H9 (cell line): ENCODE results near the gene CWC27. TPM values are rescaled to one million over a fixed set of nuclear protein-coding genes. Genes with fewer than 3 reads are reported as not detected.

Experiments used
- DNase-seq: peaks from one replicate; pipeline ENCODE4 v3.0.0-alpha.2; 2017
- H2AFZ ChIP-seq: one replicate; pipeline ENCODE4 v1.6.1; 2013; ENCODE audit warnings: mild to moderate bottlenecking, low read length, control low read depth, moderate library complexity
- H2AK5ac ChIP-seq: 2 replicates; pipeline ENCODE4 v1.6.1; 2013; ENCODE audit warnings: low read length, control low read depth, mixed read lengths; ENCODE audit not compliant: insufficient read length
- H2BK120ac ChIP-seq: one replicate; pipeline ENCODE4 v1.6.1; 2013; ENCODE audit warnings: low read depth, mild to moderate bottlenecking, low read length, control low read depth, inconsistent platforms; ENCODE audit not compliant: poor library complexity, severe bottlenecking
- H2BK12ac ChIP-seq: 2 replicates; pipeline ENCODE4 v1.6.1; 2013; ENCODE audit warnings: low read length, control low read depth, mixed read lengths, low read depth; ENCODE audit not compliant: insufficient read length
- H2BK15ac ChIP-seq: 2 replicates; pipeline ENCODE4 v1.6.1; 2013; ENCODE audit warnings: low read depth, low read length, control low read depth
- H2BK20ac ChIP-seq: one replicate; pipeline ENCODE4 v1.6.1; 2013; ENCODE audit warnings: low read depth, mild to moderate bottlenecking, low read length, control low read depth, inconsistent platforms; ENCODE audit not compliant: poor library complexity, severe bottlenecking
- H2BK5ac ChIP-seq: 2 replicates; pipeline ENCODE4 v1.6.1; 2013; ENCODE audit warnings: low read length, control low read depth, mixed read lengths; ENCODE audit not compliant: insufficient read length
- H3K14ac ChIP-seq: 2 replicates; pipeline ENCODE4 v1.6.1; 2013; ENCODE audit warnings: low read length, control low read depth; ENCODE audit not compliant: insufficient read depth
- H3K18ac ChIP-seq: 2 replicates; pipeline ENCODE4 v1.6.1; 2013; ENCODE audit warnings: low read depth, mild to moderate bottlenecking, mixed read lengths, low read length, control low read depth; ENCODE audit not compliant: insufficient read length
- H3K23ac ChIP-seq: 2 replicates; pipeline ENCODE4 v1.6.1; 2013; ENCODE audit warnings: low read length, control low read depth, mixed read lengths, low read depth; ENCODE audit not compliant: insufficient read length
- H3K23me2 ChIP-seq: 2 replicates; pipeline ENCODE4 v1.6.1; 2013; ENCODE audit warnings: low read depth, mild to moderate bottlenecking, mixed read lengths, low read length, control low read depth; ENCODE audit not compliant: insufficient read length, poor library complexity, severe bottlenecking
- H3K27ac ChIP-seq: 2 replicates; pipeline ENCODE4 v1.5.1; 2013; ENCODE audit warnings: low read length, control low read depth, mixed read lengths, low read depth; ENCODE audit not compliant: insufficient read length
- H3K27me3 ChIP-seq: 2 replicates; pipeline ENCODE4 v1.6.1; 2013; ENCODE audit warnings: low read length, control low read depth, inconsistent platforms; ENCODE audit not compliant: insufficient read depth
- H3K4ac ChIP-seq: 2 replicates; pipeline ENCODE4 v1.6.1; 2013; ENCODE audit warnings: low read depth, mild to moderate bottlenecking, control low read depth, inconsistent platforms, low read length, moderate library complexity
- H3K4me1 ChIP-seq: 2 replicates; pipeline ENCODE4 v1.6.1; 2013; ENCODE audit warnings: low read length, control low read depth, inconsistent platforms; ENCODE audit not compliant: insufficient read depth
- H3K4me2 ChIP-seq: 2 replicates; pipeline ENCODE4 v1.6.1; 2013; ENCODE audit warnings: low read length, control low read depth, mixed read lengths; ENCODE audit not compliant: insufficient read length, insufficient read depth
- H3K56ac ChIP-seq: 2 replicates; pipeline ENCODE4 v1.6.1; 2013; ENCODE audit warnings: low read depth, mild to moderate bottlenecking, mixed read lengths, low read length, control low read depth; ENCODE audit not compliant: insufficient read length
- H3K79me1 ChIP-seq: 2 replicates; pipeline ENCODE4 v1.6.1; 2013; ENCODE audit warnings: low read depth, mild to moderate bottlenecking, moderate library complexity, low read length, control low read depth, inconsistent platforms; ENCODE audit not compliant: insufficient read depth, poor library complexity, severe bottlenecking
- H3K79me2 ChIP-seq: 2 replicates; pipeline ENCODE4 v1.6.1; 2013; ENCODE audit warnings: low read length, control low read depth, inconsistent platforms; ENCODE audit not compliant: insufficient read depth
- H3K9ac ChIP-seq: 2 replicates; pipeline ENCODE4 v1.6.1; 2013; ENCODE audit warnings: low read length, control low read depth, mixed read lengths; ENCODE audit not compliant: insufficient read length; ENCODE audit errors: extremely low read depth
- H3K9me3 ChIP-seq: one replicate; pipeline ENCODE4 v1.6.1; 2013; ENCODE audit warnings: low read depth, low read length, inconsistent platforms; ENCODE audit not compliant: control insufficient read depth
- H3T11ph ChIP-seq: one replicate; pipeline ENCODE4 v1.6.1; 2013; ENCODE audit warnings: mild to moderate bottlenecking, low read length, control low read depth, inconsistent platforms
- H4K20me1 ChIP-seq: one replicate; pipeline ENCODE4 v1.6.1; 2013; ENCODE audit not compliant: control insufficient read depth, insufficient read length, insufficient read depth
- H4K5ac ChIP-seq: 2 replicates; pipeline ENCODE4 v1.6.1; 2013; ENCODE audit warnings: low read depth, mild to moderate bottlenecking, mixed read lengths, low read length, control low read depth; ENCODE audit not compliant: insufficient read length
- H4K8ac ChIP-seq: replicated peaks from 2 replicates; pipeline ENCODE4 v1.6.1; 2013; ENCODE audit warnings: low read length, control low read depth, mixed read lengths, low read depth; ENCODE audit not compliant: insufficient read length
- H4K91ac ChIP-seq: 2 replicates; pipeline ENCODE4 v1.6.1; 2013; ENCODE audit warnings: low read depth, mild to moderate bottlenecking, moderate library complexity, mixed read lengths, low read length, control low read depth; ENCODE audit not compliant: insufficient read length
- H3K27ac Mint-ChIP-seq, 3 experiments: 2 replicates in 2 of 3; 3 replicates in 1 of 3; pipeline ENCODE4 v1.8.0; 2020 to 2021; ENCODE audit warnings: mixed read lengths in 3 of 3, mild to moderate bottlenecking in 1 of 3, moderate library complexity in 1 of 3
- H3K27me3 Mint-ChIP-seq: 2 replicates; pipeline ENCODE4 v1.8.0; 2021; ENCODE audit warnings: low read depth, mild to moderate bottlenecking, moderate library complexity, mixed read lengths
- H3K36me3 Mint-ChIP-seq, 3 experiments: 2 replicates in 2 of 3; 3 replicates in 1 of 3; pipeline ENCODE4 v1.8.0; 2020 to 2021; ENCODE audit warnings: low read depth in 3 of 3, mixed read lengths in 3 of 3; ENCODE audit not compliant: insufficient read depth in 1 of 3
- H3K4me1 Mint-ChIP-seq, 2 experiments: 2 replicates each; pipeline ENCODE4 v1.8.0; 2020; ENCODE audit warnings: mixed read lengths in 2 of 2
- H3K4me3 Mint-ChIP-seq, 2 experiments: 2 replicates in 1 of 2; 3 replicates in 1 of 2; pipeline ENCODE4 v1.8.0; 2020 to 2021; ENCODE audit warnings: mild to moderate bottlenecking in 2 of 2, mixed read lengths in 2 of 2, moderate library complexity in 1 of 2
- H3K9me3 Mint-ChIP-seq, 2 experiments: 2 replicates in 1 of 2; 3 replicates in 1 of 2; pipeline ENCODE4 v1.8.0; 2020; ENCODE audit warnings: mild to moderate bottlenecking in 2 of 2, mixed read lengths in 2 of 2, moderate library complexity in 1 of 2
- CTCF ChIP-seq: fragments of 200-600 bp; sonication (generic); conservative IDR thresholded peaks from 3 replicates; pipeline ENCODE4 v1.8.0; 2021; ENCODE audit warnings: antibody characterized with exemption, mild to moderate bottlenecking
- WGBS: extraction: QIAGEN DNeasy Blood & Tissue Kit; methylation state at CpG from one replicate; pipeline ENCODE4 v1.1.7; 2013; ENCODE audit warnings: missing lambda C conversion rate, low lambda C conversion rate, mixed read lengths; ENCODE audit not compliant: insufficient read length; ENCODE audit errors: extremely low coverage; 5-methylcytosine and 5-hydroxymethylcytosine counted together
- total RNA-seq: library from RNA; stranded (reverse); gene quantifications from 2 replicates; pipeline ENCODE4 v1.2.1, GENCODE V29; 2021

The CWC27 gene
- total RNA-seq, 1 experiment from 2014 or later, result 41.9 TPM

GRCh38 chr5:64838376-64838775 is 69.6 kb downstream of the CWC27 start:
- DNase-seq, result no peak
- Mint-ChIP-seq H3K4me1 (peaks cover 15 to 20% of the 10 kb centered on the region in 2 experiments), H3K9me3 (peaks cover 4 to 7% of the 10 kb centered on the region in 2 experiments; a peak in 3 of 5 replicates), H3K27me3 (no peaks in the 10 kb centered on the region), H3K36me3 (peaks cover 12 to 28% (median 13%) of the 10 kb centered on the region in 3 experiments), H3K4me3 (no peak overlapping the region), H3K27ac (no peak overlapping the region)
- H2AK5ac ChIP-seq, result no peak overlapping the region
- H3K18ac ChIP-seq, result no peak overlapping the region
- H3T11ph ChIP-seq, result no peak overlapping the region
- no peaks in the 10 kb centered on the region; the same call in 1 of the 2 replicates for H3K27me3 ChIP-seq
- H2BK12ac ChIP-seq, result no peak overlapping the region
- no peak overlapping the region for H2BK20ac ChIP-seq
- H4K5ac ChIP-seq, result no peak overlapping the region
- H3K56ac ChIP-seq, result no peak overlapping the region
- H3K4ac ChIP-seq, result no peak overlapping the region
- H3K27ac ChIP-seq, result no peak overlapping the region
- H3K23me2 ChIP-seq, result no peaks in the 10 kb centered on the region
- H2BK15ac ChIP-seq, result no peak overlapping the region
- H4K91ac ChIP-seq, result no peak overlapping the region
- H3K4me2 ChIP-seq, result no peak overlapping the region
- H4K8ac ChIP-seq, result no peak overlapping the region
- no peaks in the 10 kb centered on the region for H3K4me1 ChIP-seq
- WGBS, result no CpG with 5 or more reads among the region's 1 CpG
- H3K9me3 ChIP-seq, result no peaks in the 10 kb centered on the region
- no peak overlapping the region for H2AFZ ChIP-seq
- H3K79me1 ChIP-seq, result no peaks in the 10 kb centered on the region
- no peak overlapping the region for H2BK5ac ChIP-seq
- TF ChIP-seq CTCF, result no peak
- H3K79me2 ChIP-seq, result no peaks in the 10 kb centered on the region
- no peak overlapping the region for H3K23ac ChIP-seq
- H4K20me1 ChIP-seq, result no peaks in the 10 kb centered on the region
- H3K14ac ChIP-seq, result no peak overlapping the region
- no peak overlapping the region for H2BK120ac ChIP-seq
- H3K9ac ChIP-seq, result no peak overlapping the region
